Measurements from ENCODE around the gene CPN2. TPM values are rescaled to one million over a fixed set of nuclear protein-coding genes. Genes with fewer than 3 reads are reported as not detected.

Gene CPN2
- total RNA-seq, 1 experiment from 2014 or later, result 0.08 TPM

DNA sequence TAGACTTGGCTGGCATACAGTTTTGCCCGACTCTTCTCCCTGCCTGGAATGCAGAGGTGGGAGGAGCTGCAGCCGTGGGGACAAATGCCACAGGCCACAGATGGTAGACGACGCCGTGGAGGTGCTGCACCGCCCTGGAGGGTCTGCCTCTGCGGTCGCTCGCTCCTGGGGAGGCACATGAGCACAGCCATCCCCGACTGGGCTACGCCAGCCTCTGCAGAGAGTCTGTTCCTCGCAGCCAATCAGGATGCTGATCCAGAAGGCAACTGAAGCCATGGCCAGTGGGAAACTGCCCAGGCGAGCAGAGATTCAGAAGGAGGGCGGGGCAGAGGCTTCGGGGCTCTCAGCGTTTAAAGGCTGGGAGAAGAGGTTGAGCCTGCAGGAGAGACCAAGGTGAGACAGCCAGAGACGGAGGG lies 30.3 kb upstream of the CPN2 start:
- no peak for DNase-seq (ENCODE audit: low read depth, low spot score)
- no peaks in the 10 kb centered on the region for H3K36me3 ChIP-seq (ENCODE audit: control insufficient read depth, insufficient read depth, low read length)

GRCh38 chr3:194380326-194380725 lies 29.2 kb upstream of the CPN2 start:
- Histone ChIP-seq H3K27me3 (ENCODE audit: control insufficient read depth, insufficient read depth, low read length) (no peaks in the 10 kb centered on the region), H3K36me3 (ENCODE audit: control insufficient read depth, insufficient read depth, low read length) (no peaks in the 10 kb centered on the region), H3K9me3 (ENCODE audit: control insufficient read depth, insufficient read depth, low read depth, low read length) (no peaks in the 10 kb centered on the region), H3K4me1 (ENCODE audit: control insufficient read depth, insufficient read depth, low read length) (no peaks in the 10 kb centered on the region), H3K27ac (ENCODE audit: low read length) (no peak overlapping the region), H3K4me3 (ENCODE audit: low read depth in 2 of 2, low read length in 2 of 2) (no peak overlapping the region)
- TF ChIP-seq, protein P1, sequence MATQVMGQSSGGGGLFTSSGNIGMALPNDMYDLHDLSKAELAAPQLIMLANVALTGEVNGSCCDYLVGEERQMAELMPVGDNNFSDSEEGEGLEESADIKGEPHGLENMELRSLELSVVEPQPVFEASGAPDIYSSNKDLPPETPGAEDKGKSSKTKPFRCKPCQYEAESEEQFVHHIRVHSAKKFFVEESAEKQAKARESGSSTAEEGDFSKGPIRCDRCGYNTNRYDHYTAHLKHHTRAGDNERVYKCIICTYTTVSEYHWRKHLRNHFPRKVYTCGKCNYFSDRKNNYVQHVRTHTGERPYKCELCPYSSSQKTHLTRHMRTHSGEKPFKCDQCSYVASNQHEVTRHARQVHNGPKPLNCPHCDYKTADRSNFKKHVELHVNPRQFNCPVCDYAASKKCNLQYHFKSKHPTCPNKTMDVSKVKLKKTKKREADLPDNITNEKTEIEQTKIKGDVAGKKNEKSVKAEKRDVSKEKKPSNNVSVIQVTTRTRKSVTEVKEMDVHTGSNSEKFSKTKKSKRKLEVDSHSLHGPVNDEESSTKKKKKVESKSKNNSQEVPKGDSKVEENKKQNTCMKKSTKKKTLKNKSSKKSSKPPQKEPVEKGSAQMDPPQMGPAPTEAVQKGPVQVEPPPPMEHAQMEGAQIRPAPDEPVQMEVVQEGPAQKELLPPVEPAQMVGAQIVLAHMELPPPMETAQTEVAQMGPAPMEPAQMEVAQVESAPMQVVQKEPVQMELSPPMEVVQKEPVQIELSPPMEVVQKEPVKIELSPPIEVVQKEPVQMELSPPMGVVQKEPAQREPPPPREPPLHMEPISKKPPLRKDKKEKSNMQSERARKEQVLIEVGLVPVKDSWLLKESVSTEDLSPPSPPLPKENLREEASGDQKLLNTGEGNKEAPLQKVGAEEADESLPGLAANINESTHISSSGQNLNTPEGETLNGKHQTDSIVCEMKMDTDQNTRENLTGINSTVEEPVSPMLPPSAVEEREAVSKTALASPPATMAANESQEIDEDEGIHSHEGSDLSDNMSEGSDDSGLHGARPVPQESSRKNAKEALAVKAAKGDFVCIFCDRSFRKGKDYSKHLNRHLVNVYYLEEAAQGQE (IDR thresholded peaks at IDR 0.05; ENCODE audit: insufficient read depth in 1 of 2, low read depth in 2 of 2, low read length in 1 of 2), result no peak
- no peak for TF ChIP-seq POLR2AphosphoS5 (IDR thresholded peaks at IDR 0.05; ENCODE audit: low read depth, low read length)
- no peak for TF ChIP-seq TCF7L2 (IDR thresholded peaks at IDR 0.05; ENCODE audit: low read depth, low read length)
- no peak for TF ChIP-seq SIN3A (IDR thresholded peaks at IDR 0.05; ENCODE audit: borderline replicate concordance, insufficient read depth, low read depth, low read length)
- TF ChIP-seq CTCF (IDR thresholded peaks at IDR 0.05), result no peak
- ATAC-seq (no peak), DNase-seq (ENCODE audit: low read depth, low spot score) (no peak)
- in situ Hi-C loops (cut with HindIII; ENCODE audit: low pct_unique_long_range_greater_than_20kb, low sequenced_read_pairs) (no loop called here), intact Hi-C loops (cut with micrococcal nuclease; ENCODE audit: unreplicated experiment) (no loop called here)
- ChIA-PET CTCF (no interaction called here), POLR2A (interaction anchor here (0.7 kb wide), 1 partner anchor 342 kb away, joined by 3 read pairs; no protein-coding TSS in a partner anchor)
- no TSS peak for BruUV-seq (replicated peaks)

More for the DNA sequence above, 30.3 kb upstream of the CPN2 start:
- Histone ChIP-seq H3K4me1 (ENCODE audit: control insufficient read depth, insufficient read depth, low read length) (0 out of 2 replicates have a peak, but pooled peaks cover 2% of the 10 kb centered on the region), H3K27ac (ENCODE audit: low read length) (no peak overlapping the region), H3K27me3 (ENCODE audit: control insufficient read depth, insufficient read depth, low read length) (no peaks in the 10 kb centered on the region), H3K4me3 (ENCODE audit: low read depth in 2 of 2, low read length in 2 of 2) (no peak overlapping the region), H3K9me3 (ENCODE audit: control insufficient read depth, insufficient read depth, low read depth, low read length) (no peaks in the 10 kb centered on the region)
- in situ Hi-C loops (cut with HindIII; ENCODE audit: low pct_unique_long_range_greater_than_20kb, low sequenced_read_pairs), result no loop called here
- TF ChIP-seq SIN3A (IDR thresholded peaks at IDR 0.05; ENCODE audit: borderline replicate concordance, insufficient read depth, low read depth, low read length) (no peak), CTCF (IDR thresholded peaks at IDR 0.05) (no peak), POLR2AphosphoS5 (IDR thresholded peaks at IDR 0.05; ENCODE audit: low read depth, low read length) (no peak), TCF7L2 (IDR thresholded peaks at IDR 0.05; ENCODE audit: low read depth, low read length) (no peak)
- TF ChIP-seq, protein P1 (IDR thresholded peaks at IDR 0.05; ENCODE audit: insufficient read depth in 1 of 2, low read depth in 2 of 2, low read length in 1 of 2), result no peak
- no TSS peak for BruUV-seq (replicated peaks)
- intact Hi-C loops (cut with micrococcal nuclease; ENCODE audit: unreplicated experiment), result no loop called here
- ChIA-PET CTCF (no interaction called here), POLR2A (interaction anchor here (0.7 kb wide), 1 partner anchor 797 kb away, joined by 3 read pairs; no protein-coding TSS in a partner anchor)
- ATAC-seq, result peak; percentile 29; the same call in 1 of the 2 replicates

Data from Panc1 (cell line).